Heart right ventricle (tissue), 16 donors: ENCODE data around the gene NKIRAS2. TPM values are rescaled to one million over a fixed set of nuclear protein-coding genes. Genes with fewer than 3 reads are reported as not detected.

Experiments
- ATAC-seq, 8 donors: fragments of 200-7000 bp; cut with Tn5 transposase; one replicate each; pipeline ENCODE4 v1.9.1; 2020; ENCODE audit warnings: mild to moderate bottlenecking in 8 of 8, moderate library complexity in 8 of 8, moderate number of reproducible peaks in 1 of 8
- DNase-seq, 2 donors: peaks; one replicate each; pipeline ENCODE4 v3.0.0-alpha.2; 2020
- H3K27ac ChIP-seq, 10 donors: fragments of 200-600 bp; sonication (generic) in 2 of 10; one replicate each; pipeline versions ENCODE4 v1.5.0 to v1.8.0; 2020 to 2022; ENCODE audit warnings: mild to moderate bottlenecking in 3 of 10
- H3K27me3 ChIP-seq, 7 donors: fragments of 200-600 bp; one replicate each; pipeline ENCODE4 v1.8.0; 2021 to 2022; ENCODE audit warnings: mild to moderate bottlenecking in 2 of 7
- H3K36me3 ChIP-seq, 9 donors: fragments of 200-600 bp; sonication (generic) in 1 of 9; one replicate each; pipeline versions ENCODE4 v1.5.0 to v1.8.0; 2020 to 2022; ENCODE audit warnings: mild to moderate bottlenecking in 2 of 9
- H3K4me1 ChIP-seq, 9 donors: fragments of 200-600 bp; sonication (generic) in 1 of 9; one replicate each; pipeline versions ENCODE4 v1.5.0 to v1.8.0; 2020 to 2022; ENCODE audit warnings: mild to moderate bottlenecking in 4 of 9
- H3K4me3 ChIP-seq, 10 donors: fragments of 200-600 bp; sonication (generic) in 2 of 10; one replicate each; pipeline versions ENCODE4 v1.5.0 to v1.8.0; 2020 to 2022; ENCODE audit warnings: mild to moderate bottlenecking in 7 of 10, moderate library complexity in 2 of 10
- H3K9me3 ChIP-seq, 11 donors: fragments of 200-600 bp in 10 of 11; sonication (generic) in 2 of 11; one replicate each; pipeline versions ENCODE4 v1.5.0 to v1.8.0; 2013 to 2022; ENCODE audit warnings: mild to moderate bottlenecking in 2 of 11, control low read depth in 1 of 11, moderate library complexity in 1 of 11
- CTCF ChIP-seq, 9 donors: fragments of 200-600 bp; sonication (generic) in 2 of 9; IDR thresholded peaks; one replicate each; pipeline versions ENCODE4 v1.5.0 to v1.8.0; 2021 to 2022; ENCODE audit warnings: antibody characterized with exemption in 9 of 9, mild to moderate bottlenecking in 5 of 9, moderate library complexity in 1 of 9
- WGBS, 2 donors: extraction: QIAGEN DNeasy Blood & Tissue Kit; methylation state at CpG; one replicate each; pipeline ENCODE4 v1.1.7; 2013; ENCODE audit warnings: inconsistent platforms in 1 of 2; 5-methylcytosine and 5-hydroxymethylcytosine counted together
- intact Hi-C, 10 donors: fragments of 100-400 bp; cut with DNase I; formaldehyde crosslinking; loops; one replicate each; pipeline versions ENCODE4 v1.11.1 to v1.14.2; 2022
- polyA plus RNA-seq, 2 donors: library from polyadenylated mRNA; stranded (reverse); fragments of 200-250 nt; gene quantifications; one replicate each; pipeline ENCODE4 v1.2.3, GENCODE V29; 2013
- total RNA-seq, 10 donors: library from RNA; stranded (reverse); fragmentation: NEBNext Ultra II Directional in 3 of 10; extraction: Animal tissue kit (Norgen Biotek cat#: 25700) in 3 of 10; gene quantifications; one replicate each; pipeline versions ENCODE4 v1.2.1 to v1.2.4, GENCODE V29; 2021 to 2023
- donor health status: Arrhythmogenic right ventricular cardiomyopathy.
- donor health status: ischemic (EF 13 %, LVEDD 7.1; RV severe dilation, severe dysfunction).
- donor health status: healthy with polysubstance abuse.
- donor health status: DM: no; HTN: yes; CAD: no.
- donor health status: DM: no; HTN: no; CAD: no.
- donor health status: ischemic (EF 25% LVEDD 6.9; RV normal size, moderate dysfunction).
- donor health status: ischemic (EF 25% LVEDD 5.7; RV mildly dilated, moderate dysfunction).
- donor health status: healthy.
- donor health status: DM: yes; HTN: yes; CAD: no.
- donor health status: Ischemic cardiomyopathy.
- donor health status: ischemic (EF 35%, LVEDD 5.7; RV mildly dilated, moderate dysfunction).
- donor health status: nonischemic (EF 11% LVEDD 7.7; RV severe dilation, severe dysfunction).
- donor health status: DM: yes; HTN: yes; CAD: no.
- donor health status: PGD.
- donor health status: ischemic (EF 29% LVEDD 5.4; RV normal size, mild dysfunction).
- donor health status: nonischemic (EF 23%, LVEDD 6.1; RV moderate dilation, normal function).

NKIRAS2 gene
- total and polyA plus RNA-seq, 12 donors, result 50.1 to 64.1 (median 57.2) TPM

GRCh38 chr17:41972571-41973407, 47.1 kb upstream of the NKIRAS2 start:
- Histone ChIP-seq H3K9me3 (no peaks in the 10 kb centered on the region), H3K4me3 (no peak overlapping the region), H3K36me3 (peaks cover 0 to 100% (median 47%) of the 10 kb centered on the region in 9 donors), H3K27ac (peak overlapping the region in 9 of 10 donors; percentile 41 to 85 (median 50)), H3K4me1 (peaks cover 7 to 48% (median 27%) of the 10 kb centered on the region in 9 donors), H3K27me3 (no peaks in the 10 kb centered on the region)
- WGBS, 2 donors, result 38 to 56% methylated on average over 22 of the region's 22 CpGs
- ATAC-seq, result peak; percentile 27 to 80 (median 64)
- peak; percentile 49 to 55 for DNase-seq
- TF ChIP-seq CTCF (IDR thresholded peaks at IDR 0.05), result no peak
- intact Hi-C loops, result loop anchor here in 1 of 10 donors (5.0 kb wide), 1 partner anchor 45 kb away; the partner anchor contains the start of gene DNAJC7

- TF ChIP-seq CTCF (IDR thresholded peaks at IDR 0.05), result no peak
- Histone ChIP-seq H3K4me3 (no peak overlapping the region), H3K27ac (peak overlapping the region in 9 of 10 donors; percentile 41 to 85 (median 50)), H3K4me1 (peaks cover 7 to 42% (median 23%) of the 10 kb centered on the region in 9 donors), H3K9me3 (no peaks in the 10 kb centered on the region), H3K36me3 (peaks cover 0 to 100% (median 48%) of the 10 kb centered on the region in 9 donors), H3K27me3 (no peaks in the 10 kb centered on the region)
- intact Hi-C loops, result loop anchor here in 1 of 10 donors (5.0 kb wide), 1 partner anchor 44 kb away; the partner anchor contains the start of gene DNAJC7
- WGBS, 2 donors, result 53 to 58% methylated on average over 19 of the region's 19 CpGs
- no peak for DNase-seq
- ATAC-seq, result peak in 4 of 8 donors; percentile 5 to 14 (median 9)
Observed at GRCh38 chr17:41973408-41973811, 46.5 kb upstream of the NKIRAS2 start.

GRCh38 chr17:41974031-41974430, 45.9 kb upstream of the NKIRAS2 start:
- Histone ChIP-seq H3K27me3 (no peaks in the 10 kb centered on the region), H3K4me3 (no peak overlapping the region), H3K4me1 (peaks cover 7 to 36% (median 20%) of the 10 kb centered on the region in 9 donors), H3K27ac (peak overlapping the region in 1 of 10 donors; percentile 85), H3K36me3 (peaks cover 0 to 100% (median 51%) of the 10 kb centered on the region in 9 donors), H3K9me3 (no peaks in the 10 kb centered on the region)
- ATAC-seq (peak in 1 of 8 donors; percentile 2), DNase-seq (no peak)
- no peak for TF ChIP-seq CTCF (IDR thresholded peaks at IDR 0.05)
- 87 to 91% methylated on average over 6 of the region's 6 CpGs for WGBS, 2 donors
- intact Hi-C loops, result loop anchor here in 1 of 10 donors (5.0 kb wide), 1 partner anchor 43 kb away; the partner anchor contains the start of gene DNAJC7

- DNase-seq (no peak), ATAC-seq (no peak)
- no peak overlapping the region for H3K4me3 ChIP-seq
- no peak for TF ChIP-seq CTCF (IDR thresholded peaks at IDR 0.05)
- WGBS, 2 donors, result 91% methylated on average over 5 of the region's 5 CpGs
- H3K4me1 ChIP-seq, result peaks cover 7 to 33% (median 19%) of the 10 kb centered on the region in 9 donors
- intact Hi-C loops, result loop anchor here in 1 of 10 donors (5.0 kb wide), 1 partner anchor 43 kb away; the partner anchor contains the start of gene DNAJC7
- no peaks in the 10 kb centered on the region for H3K27me3 ChIP-seq
- no peaks in the 10 kb centered on the region for H3K9me3 ChIP-seq
- H3K27ac ChIP-seq, result peak overlapping the region in 1 of 10 donors; percentile 85
- peaks cover 0 to 100% (median 49%) of the 10 kb centered on the region in 9 donors for H3K36me3 ChIP-seq
Observed at GRCh38 chr17:41974658-41975057, 45.2 kb upstream of the NKIRAS2 start.
